ENCODE results near the gene CDYL. TPM values are rescaled to one million over a fixed set of nuclear protein-coding genes. Genes with fewer than 3 reads are reported as not detected.
"Not testable (repeated sequence)": the region's sequence is repeated elsewhere in the genome, so short reads cannot be mapped to it uniquely, and the experiment has no call there.

Gene CDYL
- total RNA-seq, 4 donors from 2014 or later: 42.2 to 70.6 (median 49.0) TPM

DNA sequence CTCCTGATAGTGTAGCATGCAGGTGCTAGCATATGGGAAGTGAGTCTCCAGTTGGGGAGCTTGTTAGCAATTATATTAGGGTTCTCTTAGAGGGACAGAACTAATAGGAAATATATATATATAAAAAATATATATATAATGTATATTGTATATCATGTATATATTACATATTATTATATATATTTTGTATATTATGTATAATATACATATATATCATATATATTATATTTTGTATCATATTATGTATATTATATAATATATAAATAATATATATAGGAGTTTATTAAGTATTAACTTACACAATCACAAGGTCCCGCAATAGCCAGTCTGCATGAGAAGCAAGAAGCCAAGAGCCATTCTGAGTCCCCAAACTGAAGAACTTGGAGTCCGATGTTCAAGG is 84.2 kb downstream of the CDYL start:
- Histone ChIP-seq H3K9me3 (peaks cover 8% of the 10 kb centered on the region), H3K27ac (no peak overlapping the region), H3K4me1 (peaks cover 15% of the 10 kb centered on the region), H3K27me3 (no peaks in the 10 kb centered on the region), H3K36me3 (no peaks in the 10 kb centered on the region), H3K4me3 (no peak overlapping the region)
- TF ChIP-seq, protein P1, sequence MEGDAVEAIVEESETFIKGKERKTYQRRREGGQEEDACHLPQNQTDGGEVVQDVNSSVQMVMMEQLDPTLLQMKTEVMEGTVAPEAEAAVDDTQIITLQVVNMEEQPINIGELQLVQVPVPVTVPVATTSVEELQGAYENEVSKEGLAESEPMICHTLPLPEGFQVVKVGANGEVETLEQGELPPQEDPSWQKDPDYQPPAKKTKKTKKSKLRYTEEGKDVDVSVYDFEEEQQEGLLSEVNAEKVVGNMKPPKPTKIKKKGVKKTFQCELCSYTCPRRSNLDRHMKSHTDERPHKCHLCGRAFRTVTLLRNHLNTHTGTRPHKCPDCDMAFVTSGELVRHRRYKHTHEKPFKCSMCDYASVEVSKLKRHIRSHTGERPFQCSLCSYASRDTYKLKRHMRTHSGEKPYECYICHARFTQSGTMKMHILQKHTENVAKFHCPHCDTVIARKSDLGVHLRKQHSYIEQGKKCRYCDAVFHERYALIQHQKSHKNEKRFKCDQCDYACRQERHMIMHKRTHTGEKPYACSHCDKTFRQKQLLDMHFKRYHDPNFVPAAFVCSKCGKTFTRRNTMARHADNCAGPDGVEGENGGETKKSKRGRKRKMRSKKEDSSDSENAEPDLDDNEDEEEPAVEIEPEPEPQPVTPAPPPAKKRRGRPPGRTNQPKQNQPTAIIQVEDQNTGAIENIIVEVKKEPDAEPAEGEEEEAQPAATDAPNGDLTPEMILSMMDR (IDR thresholded peaks at IDR 0.05): no peak
- TF ChIP-seq EP300 (IDR thresholded peaks at IDR 0.05) (no peak), POLR2A (IDR thresholded peaks at IDR 0.05) (no peak), POLR2AphosphoS5 (IDR thresholded peaks at IDR 0.05) (no peak)
- DNase-seq (ENCODE audit: low spot score in 2 of 2): no peak
- WGBS: 94% methylated on average over 2 of the region's 2 CpGs

DNA sequence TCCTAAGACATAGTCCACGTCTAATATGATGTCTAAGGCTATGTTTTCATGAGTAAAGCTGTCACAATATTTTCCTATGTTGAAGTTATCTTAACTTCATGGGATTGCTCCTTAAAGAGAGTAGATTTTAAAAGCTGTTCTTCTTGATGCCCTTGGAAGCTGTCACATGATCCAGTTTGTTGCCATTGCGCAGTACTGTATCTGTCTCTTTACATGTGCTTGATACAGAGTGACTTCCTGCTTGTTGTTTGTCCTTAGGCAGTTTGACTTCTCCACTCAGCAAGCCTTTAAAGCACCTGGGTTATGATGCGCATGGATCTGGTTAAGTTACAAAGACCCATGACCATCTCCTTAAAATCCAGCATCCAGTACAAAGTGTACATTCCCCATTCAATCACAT is 85.4 kb downstream of the CDYL start:
- 92% methylated on average over 3 of the region's 3 CpGs for WGBS
- Histone ChIP-seq H3K4me1 (peaks cover 15% of the 10 kb centered on the region), H3K36me3 (no peaks in the 10 kb centered on the region), H3K9me3 (peaks cover 8% of the 10 kb centered on the region), H3K27me3 (no peaks in the 10 kb centered on the region), H3K4me3 (no peak overlapping the region), H3K27ac (no peak overlapping the region)
- DNase-seq (ENCODE audit: low spot score in 2 of 2): no peak
- TF ChIP-seq POLR2AphosphoS5 (IDR thresholded peaks at IDR 0.05) (no peak), EP300 (IDR thresholded peaks at IDR 0.05) (no peak), POLR2A (IDR thresholded peaks at IDR 0.05) (no peak)
- TF ChIP-seq, protein P1 (IDR thresholded peaks at IDR 0.05): no peak

DNA sequence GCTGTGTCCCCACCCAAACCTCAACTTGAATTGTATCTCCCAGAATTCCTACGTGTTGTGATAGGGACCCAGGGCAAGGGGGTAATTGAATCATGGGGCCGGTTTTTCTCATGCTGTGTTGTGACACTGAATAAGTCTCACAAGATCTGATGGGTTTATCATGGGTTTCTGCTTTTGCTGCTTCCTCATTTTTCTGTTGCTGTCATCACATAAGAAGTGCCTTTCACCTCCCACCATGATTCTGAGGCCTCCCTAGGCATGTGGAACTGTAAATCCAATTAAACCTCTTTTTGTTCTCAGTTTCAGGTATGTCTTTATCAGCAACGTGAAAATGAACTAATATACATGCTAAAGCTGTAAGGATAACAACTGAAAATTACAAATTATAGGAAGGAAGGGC is 88.3 kb downstream of the CDYL start:
- no peaks in the 10 kb centered on the region for H3K27me3 ChIP-seq
- no peak for DNase-seq (ENCODE audit: low spot score in 2 of 2)
- WGBS: 92% methylated on average over 3 of the region's 3 CpGs
- no peaks in the 10 kb centered on the region for H3K36me3 ChIP-seq
- no peak for TF ChIP-seq POLR2AphosphoS5 (IDR thresholded peaks at IDR 0.05)
- TF ChIP-seq POLR2A (IDR thresholded peaks at IDR 0.05): no peak
- TF ChIP-seq, protein P1 (IDR thresholded peaks at IDR 0.05): no peak
- no peak for TF ChIP-seq EP300 (IDR thresholded peaks at IDR 0.05)
- no peak overlapping the region for H3K4me3 ChIP-seq
- H3K4me1 ChIP-seq: no peaks in the 10 kb centered on the region
- H3K27ac ChIP-seq: no peak overlapping the region
- H3K9me3 ChIP-seq: peaks cover 16% of the 10 kb centered on the region

DNA sequence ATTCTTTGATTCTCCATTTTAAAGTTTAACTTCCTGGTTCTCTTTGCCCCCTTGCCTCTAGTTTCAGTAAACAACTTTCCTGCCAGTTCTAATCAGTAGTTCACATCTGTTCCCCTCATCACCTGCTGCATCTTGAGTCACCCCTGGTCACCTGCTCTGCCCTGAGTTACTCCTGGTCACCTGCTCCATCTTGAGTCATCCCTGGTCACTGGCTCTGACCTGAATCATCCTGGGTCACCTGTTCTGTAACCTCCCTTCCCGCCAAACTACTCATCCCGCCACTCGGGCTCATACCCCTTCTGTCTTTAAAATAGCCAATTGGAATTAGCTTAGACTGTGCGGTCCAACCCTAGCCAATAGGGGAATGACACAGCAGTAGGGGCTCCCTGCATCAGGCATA is 88.8 kb downstream of the CDYL start:
- not testable (repeated sequence) for H3K27me3 ChIP-seq; H3K4me1 ChIP-seq; H3K4me3 ChIP-seq; DNase-seq (ENCODE audit: low spot score in 2 of 2); H3K27ac ChIP-seq; H3K36me3 ChIP-seq
- peaks cover 16% of the 10 kb centered on the region for H3K9me3 ChIP-seq
- 91% methylated on average over 4 of the region's 4 CpGs for WGBS

DNA sequence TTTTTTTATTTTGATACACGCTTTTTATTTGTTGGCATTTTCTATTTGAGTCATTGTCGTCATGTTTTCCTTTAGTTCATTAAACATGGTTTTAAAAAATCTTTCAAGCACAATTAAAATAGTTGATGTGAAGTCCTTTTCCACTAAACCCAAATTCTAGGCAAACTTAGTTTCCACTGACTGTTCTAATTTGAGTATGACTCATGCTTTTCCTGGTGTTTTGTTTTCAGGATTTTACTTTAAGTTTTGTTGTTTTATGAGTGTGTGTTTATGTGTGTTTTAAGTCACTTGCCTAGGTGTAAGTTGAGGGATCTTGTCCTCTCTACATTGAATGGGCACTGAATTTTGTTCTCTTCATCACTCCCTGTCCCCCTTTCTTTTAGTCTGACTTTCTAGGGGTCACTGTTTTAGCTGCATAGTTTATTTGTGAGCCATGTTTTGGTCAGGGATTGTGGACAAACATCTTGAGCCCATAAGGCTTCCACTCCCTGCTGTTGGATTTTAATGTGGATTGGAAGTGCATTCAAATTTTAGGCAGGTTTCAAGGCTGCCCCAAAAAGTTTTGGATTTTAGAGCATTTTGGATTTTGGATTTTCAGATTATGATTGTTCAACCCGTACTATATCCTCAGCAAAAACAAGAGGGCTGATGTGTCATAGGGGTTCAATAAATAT is 94.8 kb downstream of the CDYL start:
- Histone ChIP-seq H3K27me3 (no peaks in the 10 kb centered on the region), H3K4me1 (peaks cover 8% of the 10 kb centered on the region), H3K36me3 (no peaks in the 10 kb centered on the region), H3K4me3 (no peak overlapping the region), H3K27ac (no peak overlapping the region), H3K9me3 (peaks cover 9% of the 10 kb centered on the region)
- WGBS: 81% methylated on average over 3 of the region's 3 CpGs
- no peak for TF ChIP-seq POLR2A (IDR thresholded peaks at IDR 0.05)
- TF ChIP-seq POLR2AphosphoS5 (IDR thresholded peaks at IDR 0.05): no peak
- TF ChIP-seq, protein P1 (IDR thresholded peaks at IDR 0.05): no peak
- TF ChIP-seq EP300 (IDR thresholded peaks at IDR 0.05): no peak
- no peak for DNase-seq (ENCODE audit: low spot score in 2 of 2)

DNA sequence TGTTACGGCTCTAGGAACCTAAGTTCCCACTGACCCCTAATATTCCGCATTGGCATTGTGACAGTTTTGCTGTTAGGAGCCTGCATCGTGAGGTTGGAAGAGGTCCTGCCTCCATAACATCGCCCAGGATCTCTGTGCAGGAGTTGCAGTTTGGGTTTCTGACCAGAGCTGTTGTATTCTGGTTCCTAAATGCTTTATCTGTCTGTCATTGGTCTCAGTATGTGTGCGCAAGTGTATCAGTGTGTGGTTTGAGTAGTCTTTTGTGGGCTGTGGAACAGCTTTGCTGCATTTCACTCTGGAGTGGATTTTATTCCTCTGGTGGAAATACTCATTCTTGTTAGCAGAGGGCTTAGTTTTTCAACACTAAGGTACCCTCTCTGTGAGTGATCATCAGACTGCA is 95.6 kb downstream of the CDYL start:
- 95% methylated on average over 5 of the region's 5 CpGs for WGBS
- DNase-seq (ENCODE audit: low spot score in 2 of 2): no peak
- peaks cover 9% of the 10 kb centered on the region for H3K9me3 ChIP-seq
- no peak for TF ChIP-seq POLR2AphosphoS5 (IDR thresholded peaks at IDR 0.05)
- no peak for TF ChIP-seq POLR2A (IDR thresholded peaks at IDR 0.05)
- TF ChIP-seq, protein P1 (IDR thresholded peaks at IDR 0.05): no peak
- TF ChIP-seq EP300 (IDR thresholded peaks at IDR 0.05): no peak
- H3K36me3 ChIP-seq: no peaks in the 10 kb centered on the region
- no peak overlapping the region for H3K4me3 ChIP-seq
- H3K27me3 ChIP-seq: no peaks in the 10 kb centered on the region
- no peak overlapping the region for H3K27ac ChIP-seq
- peaks cover 8% of the 10 kb centered on the region for H3K4me1 ChIP-seq

Data from suprapubic skin (tissue), 4 donors.